Mammary epithelial cell (primary cell): ENCODE data around the gene SEPTIN5.

Experiments
- EZH2 ChIP-seq: IDR thresholded peaks from 2 replicates; pipeline ENCODE4 v1.6.1; 2012; ENCODE audit warnings: low read length, inconsistent platforms, borderline replicate concordance
- TF ChIP-seq, protein P1 (sequence below), 2 donors: IDR thresholded peaks in 1 of 2; conservative IDR thresholded peaks in 1 of 2; 2 replicates each; pipeline ENCODE4 v1.5.1; 2011 to 2012; ENCODE audit warnings: inconsistent platforms in 2 of 2, low read length in 2 of 2, mild to moderate bottlenecking in 2 of 2, control low read depth in 1 of 2, low read depth in 1 of 2; ENCODE audit not compliant: insufficient read depth in 1 of 2; ENCODE audit errors: extremely low read depth in 1 of 2

DNA sequence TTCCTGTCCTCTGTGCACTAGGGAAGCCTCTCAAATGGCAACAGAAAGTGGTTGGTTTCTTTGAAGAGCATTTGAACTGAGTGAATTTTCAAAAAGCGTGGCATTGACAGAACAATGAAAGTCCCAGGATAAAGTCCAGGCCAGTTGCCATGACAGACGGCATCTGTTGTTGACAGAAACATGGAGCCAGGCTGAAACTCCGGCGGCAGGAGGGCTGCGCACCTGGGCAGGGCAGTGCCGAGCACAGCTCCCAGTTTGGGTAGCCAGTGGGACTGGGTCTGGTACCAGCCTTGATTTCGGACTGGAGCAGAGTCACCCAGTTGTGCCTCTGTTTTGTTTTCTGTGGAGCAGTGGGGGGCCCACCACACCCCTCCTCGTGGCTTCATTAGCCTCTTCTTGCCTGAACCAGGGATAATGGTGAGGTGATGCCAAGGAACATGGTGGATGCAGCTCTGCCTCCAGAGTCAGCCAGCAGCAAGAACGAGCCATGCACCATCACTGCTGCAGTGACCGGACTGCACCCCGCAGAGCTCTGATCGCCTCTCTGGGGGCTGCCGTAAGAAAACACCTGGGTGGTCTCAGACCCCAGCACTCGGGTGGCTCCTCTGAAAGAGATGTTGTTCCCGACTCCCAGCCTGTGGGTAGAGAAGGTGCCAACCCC is 9.8 kb upstream of the SEPTIN5 start:
- TF ChIP-seq, protein P1, sequence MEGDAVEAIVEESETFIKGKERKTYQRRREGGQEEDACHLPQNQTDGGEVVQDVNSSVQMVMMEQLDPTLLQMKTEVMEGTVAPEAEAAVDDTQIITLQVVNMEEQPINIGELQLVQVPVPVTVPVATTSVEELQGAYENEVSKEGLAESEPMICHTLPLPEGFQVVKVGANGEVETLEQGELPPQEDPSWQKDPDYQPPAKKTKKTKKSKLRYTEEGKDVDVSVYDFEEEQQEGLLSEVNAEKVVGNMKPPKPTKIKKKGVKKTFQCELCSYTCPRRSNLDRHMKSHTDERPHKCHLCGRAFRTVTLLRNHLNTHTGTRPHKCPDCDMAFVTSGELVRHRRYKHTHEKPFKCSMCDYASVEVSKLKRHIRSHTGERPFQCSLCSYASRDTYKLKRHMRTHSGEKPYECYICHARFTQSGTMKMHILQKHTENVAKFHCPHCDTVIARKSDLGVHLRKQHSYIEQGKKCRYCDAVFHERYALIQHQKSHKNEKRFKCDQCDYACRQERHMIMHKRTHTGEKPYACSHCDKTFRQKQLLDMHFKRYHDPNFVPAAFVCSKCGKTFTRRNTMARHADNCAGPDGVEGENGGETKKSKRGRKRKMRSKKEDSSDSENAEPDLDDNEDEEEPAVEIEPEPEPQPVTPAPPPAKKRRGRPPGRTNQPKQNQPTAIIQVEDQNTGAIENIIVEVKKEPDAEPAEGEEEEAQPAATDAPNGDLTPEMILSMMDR (conservative IDR thresholded peaks at IDR 0.05 in 1 of 2, IDR thresholded peaks at IDR 0.05 in 1 of 2; ENCODE audit: extremely low read depth in 1 of 2, insufficient read depth in 1 of 2, low read depth in 1 of 2, low read length in 2 of 2), result no peak
- TF ChIP-seq EZH2, result no peak
